ENCODE results near the gene SGK1.

DNA sequence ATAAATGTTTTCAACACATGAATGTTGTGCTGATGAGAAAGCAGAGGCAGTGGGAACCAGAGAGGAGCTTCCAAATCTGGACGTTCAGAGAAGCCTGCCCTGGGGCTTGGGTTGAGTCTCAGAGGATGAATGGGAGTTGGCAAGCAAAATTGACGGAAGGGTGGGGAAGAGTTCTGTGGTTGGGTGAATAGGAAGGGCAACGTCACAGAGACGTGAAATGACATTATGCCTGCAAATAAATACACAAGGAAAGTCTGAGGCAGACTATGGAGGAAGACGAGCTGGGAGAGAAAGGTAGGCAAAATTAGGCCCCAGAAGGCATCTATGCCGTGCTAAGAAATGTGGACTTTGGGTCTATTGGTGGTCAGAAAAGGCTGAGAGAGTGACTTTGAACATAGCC is 25.2 kb upstream of the SGK1 start:
- no peak for TF ChIP-seq EZH2 (IDR thresholded peaks at IDR 0.05; ENCODE audit: low read length, unreplicated experiment)
- TF ChIP-seq, protein P1, sequence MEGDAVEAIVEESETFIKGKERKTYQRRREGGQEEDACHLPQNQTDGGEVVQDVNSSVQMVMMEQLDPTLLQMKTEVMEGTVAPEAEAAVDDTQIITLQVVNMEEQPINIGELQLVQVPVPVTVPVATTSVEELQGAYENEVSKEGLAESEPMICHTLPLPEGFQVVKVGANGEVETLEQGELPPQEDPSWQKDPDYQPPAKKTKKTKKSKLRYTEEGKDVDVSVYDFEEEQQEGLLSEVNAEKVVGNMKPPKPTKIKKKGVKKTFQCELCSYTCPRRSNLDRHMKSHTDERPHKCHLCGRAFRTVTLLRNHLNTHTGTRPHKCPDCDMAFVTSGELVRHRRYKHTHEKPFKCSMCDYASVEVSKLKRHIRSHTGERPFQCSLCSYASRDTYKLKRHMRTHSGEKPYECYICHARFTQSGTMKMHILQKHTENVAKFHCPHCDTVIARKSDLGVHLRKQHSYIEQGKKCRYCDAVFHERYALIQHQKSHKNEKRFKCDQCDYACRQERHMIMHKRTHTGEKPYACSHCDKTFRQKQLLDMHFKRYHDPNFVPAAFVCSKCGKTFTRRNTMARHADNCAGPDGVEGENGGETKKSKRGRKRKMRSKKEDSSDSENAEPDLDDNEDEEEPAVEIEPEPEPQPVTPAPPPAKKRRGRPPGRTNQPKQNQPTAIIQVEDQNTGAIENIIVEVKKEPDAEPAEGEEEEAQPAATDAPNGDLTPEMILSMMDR (conservative IDR thresholded peaks at IDR 0.05; ENCODE audit: low read depth, low read length), result no peak
